ENCODE measurements around the gene KSR1. TPM values are rescaled to one million over a fixed set of nuclear protein-coding genes. Genes with fewer than 3 reads are reported as not detected.

The KSR1 gene
- total and polyA plus RNA-seq, 10 of the 15 experiments (the other 5 are each of a cell fraction or from before 2014, with no cell fraction given), result 0.97 to 66.6 (median 22.9) TPM

- no peak for TF ChIP-seq ZBTB4 (CRISPR knock-in tag; IDR thresholded peaks at IDR 0.05)
Measured at GRCh38 chr17:27414694-27415093, 41.6 kb upstream of the KSR1 start (continued).

GRCh38 chr17:27415120-27415795, 41.0 kb upstream of the KSR1 start:
- H3K4me1 ChIP-seq (ENCODE audit: control insufficient read depth, insufficient read depth, low read length), result peaks cover 14% of the 10 kb centered on the region
- TF ChIP-seq SIX5 (IDR thresholded peaks at IDR 0.05; ENCODE audit: low read depth, low read length, severe bottlenecking) (no peak), EGR1 (IDR thresholded peaks at IDR 0.05; ENCODE audit: borderline replicate concordance in 1 of 2, low read depth in 2 of 2, low read length in 2 of 2) (no peak), SMARCA5 (IDR thresholded peaks at IDR 0.05) (no peak), RB1 (IDR thresholded peaks at IDR 0.05; ENCODE audit: borderline replicate concordance) (no peak), STAT1 (conservative IDR thresholded peaks at IDR 0.05) (no peak), PAX5 (IDR thresholded peaks at IDR 0.05; ENCODE audit: borderline replicate concordance, low read depth, low read length) (no peak), NFYA (IDR thresholded peaks at IDR 0.05; ENCODE audit: borderline replicate concordance, low read depth, low read length) (no peak), HSF1 (IDR thresholded peaks at IDR 0.05; ENCODE audit: low read depth, low read length) (no peak), SRF (IDR thresholded peaks at IDR 0.05; ENCODE audit: low read depth in 2 of 2, low read length in 2 of 2) (no peak), IKZF2 (IDR thresholded peaks at IDR 0.05) (no peak), YY1 (IDR thresholded peaks at IDR 0.05; ENCODE audit: low read depth, low read length) (no peak)
- TF ChIP-seq, protein P1, sequence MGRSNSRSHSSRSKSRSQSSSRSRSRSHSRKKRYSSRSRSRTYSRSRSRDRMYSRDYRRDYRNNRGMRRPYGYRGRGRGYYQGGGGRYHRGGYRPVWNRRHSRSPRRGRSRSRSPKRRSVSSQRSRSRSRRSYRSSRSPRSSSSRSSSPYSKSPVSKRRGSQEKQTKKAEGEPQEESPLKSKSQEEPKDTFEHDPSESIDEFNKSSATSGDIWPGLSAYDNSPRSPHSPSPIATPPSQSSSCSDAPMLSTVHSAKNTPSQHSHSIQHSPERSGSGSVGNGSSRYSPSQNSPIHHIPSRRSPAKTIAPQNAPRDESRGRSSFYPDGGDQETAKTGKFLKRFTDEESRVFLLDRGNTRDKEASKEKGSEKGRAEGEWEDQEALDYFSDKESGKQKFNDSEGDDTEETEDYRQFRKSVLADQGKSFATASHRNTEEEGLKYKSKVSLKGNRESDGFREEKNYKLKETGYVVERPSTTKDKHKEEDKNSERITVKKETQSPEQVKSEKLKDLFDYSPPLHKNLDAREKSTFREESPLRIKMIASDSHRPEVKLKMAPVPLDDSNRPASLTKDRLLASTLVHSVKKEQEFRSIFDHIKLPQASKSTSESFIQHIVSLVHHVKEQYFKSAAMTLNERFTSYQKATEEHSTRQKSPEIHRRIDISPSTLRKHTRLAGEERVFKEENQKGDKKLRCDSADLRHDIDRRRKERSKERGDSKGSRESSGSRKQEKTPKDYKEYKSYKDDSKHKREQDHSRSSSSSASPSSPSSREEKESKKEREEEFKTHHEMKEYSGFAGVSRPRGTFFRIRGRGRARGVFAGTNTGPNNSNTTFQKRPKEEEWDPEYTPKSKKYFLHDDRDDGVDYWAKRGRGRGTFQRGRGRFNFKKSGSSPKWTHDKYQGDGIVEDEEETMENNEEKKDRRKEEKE (IDR thresholded peaks at IDR 0.05), result no peak
- SMC1A ChIA-PET (ENCODE audit: uncharacterized antibody, unreplicated experiment), result no interaction called here
- no peak overlapping the region for H3K4me3 ChIP-seq
- POLR2A ChIA-PET, result no interaction called here
- BruUV-seq (replicated peaks), result no TSS peak
- H3K27ac ChIP-seq (ENCODE audit: control insufficient read depth, insufficient read depth), result no peak overlapping the region
- in situ Hi-C loops (cut with MboI) (loop anchor here (10.0 kb wide), 1 partner anchor 180 kb away; no protein-coding TSS in a partner anchor), intact Hi-C loops (cut with micrococcal nuclease; ENCODE audit: unreplicated experiment) (no loop called here)
- H3K9ac ChIP-seq (ENCODE audit: control insufficient read depth, insufficient read depth, low read length), result no peak overlapping the region
- no peaks in the 10 kb centered on the region for H3K36me3 ChIP-seq (ENCODE audit: control insufficient read depth in 2 of 2, insufficient read depth in 2 of 2, low read length in 1 of 2)
- peaks cover 0 to 1% of the 10 kb centered on the region in 2 experiments; a peak in 1 of 4 replicates for H3K27me3 ChIP-seq (replicated peaks in 1 of 2; ENCODE audit: control insufficient read depth in 2 of 2, insufficient read depth in 2 of 2, low read length in 1 of 2)
- DNase-seq (ENCODE audit: low read depth, low spot score) (no peak), ATAC-seq (no peak), FAIRE-seq (no peak)
- no peak overlapping the region for H3K4me2 ChIP-seq (ENCODE audit: control insufficient read depth, insufficient read depth)
- RAD21 ChIA-PET (ENCODE audit: unreplicated experiment), result no interaction called here
- H2AFZ ChIP-seq (ENCODE audit: control insufficient read depth, low read depth, low read length), result no peak overlapping the region
- H4K20me1 ChIP-seq (ENCODE audit: control insufficient read depth, insufficient read depth), result no peaks in the 10 kb centered on the region
- H3K79me2 ChIP-seq (ENCODE audit: control insufficient read depth, insufficient read depth, low read length), result no peaks in the 10 kb centered on the region
- H3K9me3 ChIP-seq (replicated peaks; ENCODE audit: control insufficient read depth, insufficient read depth, low read length), result no peaks in the 10 kb centered on the region; the same call in 2 of the 3 replicates
- WGBS (ENCODE audit: insufficient coverage, insufficient replicate concordance, low lambda C conversion rate, missing lambda C conversion rate), result 52% methylated on average over 6 of the region's 6 CpGs
- CTCF ChIA-PET, result no interaction called here

All from GM12878 (cell line).